ENCODE results near the gene SMCO3. TPM values are rescaled to one million over a fixed set of nuclear protein-coding genes. Genes with fewer than 3 reads are reported as not detected.

SMCO3 gene
- total RNA-seq: 0.15 TPM in 1 of 2 replicates, not detected in the other

DNA sequence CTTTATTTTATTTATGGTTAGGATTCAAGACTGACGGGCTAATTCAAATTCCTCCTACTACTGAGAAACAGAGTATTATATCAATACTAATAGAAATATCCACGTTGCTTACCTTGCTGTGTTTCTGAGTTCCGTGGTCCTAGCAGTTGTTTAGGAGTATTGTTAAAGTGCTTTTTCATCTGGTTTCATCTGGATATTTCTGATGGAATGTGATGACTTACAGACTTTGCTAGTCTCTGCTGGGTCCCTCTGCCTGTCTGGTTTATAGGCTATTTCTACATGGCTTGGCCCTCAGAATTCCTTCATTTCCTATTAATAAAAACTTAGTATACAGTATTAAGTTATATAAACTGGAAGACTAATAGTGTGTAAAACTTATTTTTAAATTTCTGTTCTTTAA lies at the start of gene SMCO3:
TSS of gene SMCO3 (minus strand) at position 169 of the 400 bp plus-strand sequence. CDS start 7,502 bp downstream, outside the sequence.

GRCh38 chr12:14843425-14843887 lies 29.5 kb upstream of the SMCO3 start, which contains the start of gene ART4:
Gene ART4 (minus strand): TSS chr12:14843526. CDS start chr12:14843113, 413 bp downstream.

DNA sequence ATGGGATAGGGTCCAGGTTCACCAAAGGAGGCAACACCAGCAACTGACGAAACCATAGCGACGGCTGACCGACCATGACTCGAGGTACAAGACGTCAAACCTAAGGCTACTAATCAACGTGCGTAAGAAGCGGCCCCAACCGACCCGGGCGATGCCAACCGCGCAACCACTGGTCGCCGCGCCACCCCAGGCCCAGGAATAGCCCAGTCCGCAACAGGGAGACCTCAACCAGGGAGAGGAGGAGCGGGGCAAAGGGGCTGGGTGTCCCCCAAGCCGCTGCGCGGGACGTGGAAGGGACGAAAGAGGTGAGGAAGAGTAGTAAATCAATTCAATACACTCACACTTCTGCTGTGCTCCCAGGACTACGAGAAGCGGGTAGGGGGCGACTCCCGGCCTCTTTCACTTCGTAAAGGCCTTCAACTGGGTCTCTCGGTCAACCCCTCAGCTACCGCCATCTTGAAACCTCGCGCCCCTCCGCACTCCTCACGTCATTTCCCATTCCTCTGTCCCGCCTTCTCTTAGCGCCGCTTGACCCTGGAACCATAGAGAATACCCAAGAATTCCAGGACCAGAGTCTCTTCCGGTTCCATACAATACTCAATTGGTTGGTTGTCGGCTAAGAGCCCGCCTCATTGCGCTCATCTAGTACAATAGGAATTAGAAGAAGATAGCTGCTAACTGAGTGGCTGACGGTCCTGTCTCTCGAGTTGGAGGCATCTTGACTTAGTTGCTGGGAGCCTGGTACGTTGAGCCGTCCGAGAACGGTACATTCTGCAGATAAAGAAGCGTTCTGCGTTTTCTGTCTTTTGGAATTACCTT lies 10.8 kb downstream of the SMCO3 start, which contains the start of the genes C12orf60 and WBP11:
TSS of gene C12orf60 (plus strand) at position 660 of the 819 bp plus-strand sequence. CDS start 19,266 bp downstream, outside the sequence.
TSS of gene WBP11 (minus strand) at position 468 of the 819 bp plus-strand sequence. CDS start 2,095 bp downstream, outside the sequence.

Other genes with a start within 250 kb of the SMCO3 start
- 2.5 and 3.4 TPM in 2 replicates for gene PLBD1, start 246.3 kb downstream of the SMCO3 start, total RNA-seq
- not detected in 2 replicates for gene GUCY2C, start 117.6 kb downstream of the SMCO3 start, total RNA-seq
- 14.1 and 18.0 TPM in 2 replicates for gene WBP11, start 10.7 kb downstream of the SMCO3 start, total RNA-seq
- 1.3 and 1.8 TPM in 2 replicates for gene C12orf60, start 10.5 kb downstream of the SMCO3 start, total RNA-seq
- gene ART4, start 29.3 kb upstream of the SMCO3 start, total RNA-seq: not detected in 2 replicates
- 0.17 and 0.30 TPM in 2 replicates for gene MGP, start 71.7 kb upstream of the SMCO3 start, total RNA-seq
- gene ERP27, start 124.4 kb upstream of the SMCO3 start, total RNA-seq: not detected in 2 replicates
- gene ARHGDIB, start 147.4 kb upstream of the SMCO3 start, total RNA-seq: 3.7 TPM in 2 replicates
- not detected in 2 replicates for gene PDE6H, start 158.9 kb upstream of the SMCO3 start, total RNA-seq

Measured in bronchus fibroblast of lung (primary cell).